Measurements from ENCODE around the gene TOMT.

DNA sequence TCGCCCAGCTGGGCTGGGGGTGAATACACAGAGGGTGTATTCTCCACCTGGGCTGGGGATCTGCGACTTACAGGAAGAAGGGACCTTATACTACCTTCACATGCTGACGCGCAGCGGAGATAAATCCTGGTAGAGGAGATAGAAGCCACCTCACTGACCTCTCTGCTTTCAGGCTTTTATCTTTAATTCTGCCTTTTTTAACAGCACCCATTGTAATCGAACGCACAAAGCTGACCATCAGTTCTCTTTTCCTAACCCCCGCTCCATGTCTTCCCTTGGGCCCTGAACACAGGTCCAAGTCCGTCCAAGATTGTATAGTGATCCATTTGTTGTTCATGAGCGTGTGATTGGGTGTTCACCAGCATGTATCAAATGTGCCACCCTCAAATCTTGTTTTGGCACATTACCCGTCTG, 2.0 kb upstream of the TOMT start:
- TF ChIP-seq CTCF (IDR thresholded peaks at IDR 0.05; ENCODE audit: low read depth, low read length) (no peak), EZH2phosphoT487 (IDR thresholded peaks at IDR 0.05; ENCODE audit: low read depth) (no peak)

All from OCI-LY3 (cell line).